Chondrocyte (in vitro differentiated cells): ENCODE data around the gene SBF2. TPM values are rescaled to one million over a fixed set of nuclear protein-coding genes. Genes with fewer than 3 reads are reported as not detected.

ENCODE experiments used
- DNase-seq: peaks from one replicate; pipeline ENCODE4 v3.0.0; 2021; ENCODE audit warnings: mixed read lengths, low spot score
- H3K27ac Mint-ChIP-seq: one replicate; pipeline ENCODE4 v1.8.0; 2021; ENCODE audit warnings: mild to moderate bottlenecking, moderate library complexity, mixed read lengths; ENCODE audit not compliant: unreplicated experiment
- H3K27me3 Mint-ChIP-seq: 2 replicates; pipeline ENCODE4 v1.8.0; 2021; ENCODE audit warnings: low read depth, mixed read lengths
- H3K36me3 Mint-ChIP-seq: 2 replicates; pipeline ENCODE4 v1.8.0; 2021; ENCODE audit warnings: low read depth, mixed read lengths
- H3K4me1 Mint-ChIP-seq: 2 replicates; pipeline ENCODE4 v1.8.0; 2021; ENCODE audit warnings: low read depth, mild to moderate bottlenecking, mixed read lengths
- H3K4me3 Mint-ChIP-seq: one replicate; pipeline ENCODE4 v1.8.0; 2021; ENCODE audit warnings: mild to moderate bottlenecking, moderate library complexity, mixed read lengths; ENCODE audit not compliant: unreplicated experiment
- H3K9me3 Mint-ChIP-seq: 2 replicates; pipeline ENCODE4 v1.8.0; 2021; ENCODE audit warnings: low read depth, mixed read lengths
- CTCF ChIP-seq: fragments of 200-600 bp; sonication (generic); IDR thresholded peaks from 2 replicates; pipeline ENCODE4 v1.5.0; 2021; ENCODE audit warnings: antibody characterized with exemption, mild to moderate bottlenecking, moderate library complexity
- total RNA-seq: library from RNA; stranded (reverse); gene quantifications from 3 replicates; pipeline ENCODE4 v1.2.1, GENCODE V29; 2021

Gene SBF2
- total RNA-seq, 1 donor from 2014 or later, result 44.5 TPM

- H3K27me3 Mint-ChIP-seq, result no peaks in the 10 kb centered on the region
- no peaks in the 10 kb centered on the region for H3K9me3 Mint-ChIP-seq
- peak overlapping the region; percentile 76 for H3K27ac Mint-ChIP-seq
- no peak overlapping the region for H3K4me3 Mint-ChIP-seq
- no peak for TF ChIP-seq CTCF
- peaks cover 56% of the 10 kb centered on the region for H3K4me1 Mint-ChIP-seq
- no peak for DNase-seq
- H3K36me3 Mint-ChIP-seq, result peaks cover 12% of the 10 kb centered on the region
Measured at GRCh38 chr11:9804419-9804902, 489.6 kb downstream of the SBF2 start.

GRCh38 chr11:9803685-9804418, 490.2 kb downstream of the SBF2 start:
- Mint-ChIP-seq H3K4me3 (no peak overlapping the region), H3K27ac (peak overlapping the region; percentile 93), H3K27me3 (no peaks in the 10 kb centered on the region), H3K4me1 (peaks cover 58% of the 10 kb centered on the region), H3K9me3 (no peaks in the 10 kb centered on the region), H3K36me3 (peaks cover 12% of the 10 kb centered on the region)
- TF ChIP-seq CTCF, result no peak
- DNase-seq, result no peak

- no peak for DNase-seq
- peaks cover 57% of the 10 kb centered on the region for H3K4me1 Mint-ChIP-seq
- peak overlapping the region; percentile 89 for H3K27ac Mint-ChIP-seq
- peaks cover 7% of the 10 kb centered on the region for H3K36me3 Mint-ChIP-seq
- H3K27me3 Mint-ChIP-seq, result no peaks in the 10 kb centered on the region
- H3K4me3 Mint-ChIP-seq, result no peak overlapping the region
- no peak for TF ChIP-seq CTCF
- no peaks in the 10 kb centered on the region for H3K9me3 Mint-ChIP-seq
Measured at GRCh38 chr11:9802291-9802861, 491.6 kb downstream of the SBF2 start.

- Mint-ChIP-seq H3K27me3 (no peaks in the 10 kb centered on the region), H3K36me3 (peaks cover 6% of the 10 kb centered on the region), H3K4me1 (peaks cover 58% of the 10 kb centered on the region), H3K9me3 (no peaks in the 10 kb centered on the region), H3K4me3 (no peak overlapping the region), H3K27ac (peak overlapping the region; percentile 54)
- DNase-seq, result no peak
- no peak for TF ChIP-seq CTCF
Measured at GRCh38 chr11:9799886-9800285, 494.1 kb downstream of the SBF2 start.

- H3K36me3 Mint-ChIP-seq, result peaks cover 7% of the 10 kb centered on the region
- H3K4me1 Mint-ChIP-seq, result peaks cover 36% of the 10 kb centered on the region
- H3K4me3 Mint-ChIP-seq, result no peak overlapping the region
- no peak for TF ChIP-seq CTCF
- H3K27me3 Mint-ChIP-seq, result no peaks in the 10 kb centered on the region
- no peaks in the 10 kb centered on the region for H3K9me3 Mint-ChIP-seq
- no peak overlapping the region for H3K27ac Mint-ChIP-seq
- DNase-seq, result no peak
Measured at GRCh38 chr11:9797300-9797699, 496.7 kb downstream of the SBF2 start.
